ENCODE results near the gene BACH2.

DNA sequence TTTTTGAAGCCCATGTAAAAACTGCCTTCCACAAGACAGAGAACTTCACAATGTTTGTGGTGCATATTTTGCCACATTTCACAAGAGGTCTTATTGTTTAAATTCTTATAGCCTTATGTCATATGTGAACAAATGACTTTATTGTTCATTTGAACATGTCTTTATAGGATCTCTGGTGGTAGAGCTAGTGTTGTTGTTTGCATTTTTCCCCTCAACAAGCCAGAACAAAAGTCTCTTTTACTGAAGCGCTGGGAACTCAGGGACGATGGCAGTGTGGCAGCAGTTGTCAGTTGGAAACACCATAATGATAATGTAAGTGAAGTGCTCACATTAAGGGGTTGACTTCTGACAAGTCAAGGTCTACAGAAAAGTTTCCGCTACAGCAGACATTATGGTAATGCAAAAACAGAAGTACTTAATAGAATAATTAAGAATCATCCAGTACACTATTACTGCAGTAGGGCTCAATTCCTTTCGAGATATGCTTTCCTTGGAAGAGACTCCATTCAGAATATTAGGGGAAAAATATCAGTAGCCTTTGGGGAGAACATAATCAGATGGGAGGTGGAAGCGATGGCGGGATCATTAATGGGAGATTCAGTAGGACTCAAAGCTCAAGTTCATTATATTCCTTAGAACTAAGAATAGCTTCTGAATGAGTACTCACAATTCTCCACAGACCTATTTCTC, 222.3 kb downstream of the BACH2 start:
- TF ChIP-seq CTCF (IDR thresholded peaks at IDR 0.05 in 4 of 5, conservative IDR thresholded peaks at IDR 0.05 in 1 of 5) (no peak), POLR2A (IDR thresholded peaks at IDR 0.05) (no peak)
